Measurements from ENCODE around the gene PANX1.
A peak's percentile ranks its signal among the peaks of the same experiment; 100 is the strongest.

The PANX1 gene

DNA sequence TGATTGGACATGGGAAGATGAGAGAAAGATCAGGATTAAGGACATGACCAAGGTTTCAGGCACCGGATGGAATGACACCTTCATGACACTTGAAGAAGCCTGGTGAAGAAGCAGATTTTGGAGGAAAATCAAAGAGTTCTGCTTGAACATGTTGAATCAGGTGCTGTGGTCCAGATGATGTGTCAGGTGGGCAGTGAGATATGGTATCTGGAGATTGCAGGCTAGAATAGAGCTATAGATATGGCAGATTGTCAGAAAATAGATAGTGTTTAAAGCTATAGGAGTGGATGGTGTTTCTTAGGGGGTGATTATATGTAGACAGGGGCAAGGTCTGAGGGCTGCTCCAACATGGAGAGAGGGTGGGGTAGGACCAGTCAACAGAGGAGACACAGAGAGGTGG is 40.2 kb downstream of the PANX1 start:
- TF ChIP-seq, protein P1, sequence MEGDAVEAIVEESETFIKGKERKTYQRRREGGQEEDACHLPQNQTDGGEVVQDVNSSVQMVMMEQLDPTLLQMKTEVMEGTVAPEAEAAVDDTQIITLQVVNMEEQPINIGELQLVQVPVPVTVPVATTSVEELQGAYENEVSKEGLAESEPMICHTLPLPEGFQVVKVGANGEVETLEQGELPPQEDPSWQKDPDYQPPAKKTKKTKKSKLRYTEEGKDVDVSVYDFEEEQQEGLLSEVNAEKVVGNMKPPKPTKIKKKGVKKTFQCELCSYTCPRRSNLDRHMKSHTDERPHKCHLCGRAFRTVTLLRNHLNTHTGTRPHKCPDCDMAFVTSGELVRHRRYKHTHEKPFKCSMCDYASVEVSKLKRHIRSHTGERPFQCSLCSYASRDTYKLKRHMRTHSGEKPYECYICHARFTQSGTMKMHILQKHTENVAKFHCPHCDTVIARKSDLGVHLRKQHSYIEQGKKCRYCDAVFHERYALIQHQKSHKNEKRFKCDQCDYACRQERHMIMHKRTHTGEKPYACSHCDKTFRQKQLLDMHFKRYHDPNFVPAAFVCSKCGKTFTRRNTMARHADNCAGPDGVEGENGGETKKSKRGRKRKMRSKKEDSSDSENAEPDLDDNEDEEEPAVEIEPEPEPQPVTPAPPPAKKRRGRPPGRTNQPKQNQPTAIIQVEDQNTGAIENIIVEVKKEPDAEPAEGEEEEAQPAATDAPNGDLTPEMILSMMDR (IDR thresholded peaks at IDR 0.05; ENCODE audit: low read depth, low read length): no peak
- H3K4me3 ChIP-seq (ENCODE audit: low read depth, low read length): no peak overlapping the region

DNA sequence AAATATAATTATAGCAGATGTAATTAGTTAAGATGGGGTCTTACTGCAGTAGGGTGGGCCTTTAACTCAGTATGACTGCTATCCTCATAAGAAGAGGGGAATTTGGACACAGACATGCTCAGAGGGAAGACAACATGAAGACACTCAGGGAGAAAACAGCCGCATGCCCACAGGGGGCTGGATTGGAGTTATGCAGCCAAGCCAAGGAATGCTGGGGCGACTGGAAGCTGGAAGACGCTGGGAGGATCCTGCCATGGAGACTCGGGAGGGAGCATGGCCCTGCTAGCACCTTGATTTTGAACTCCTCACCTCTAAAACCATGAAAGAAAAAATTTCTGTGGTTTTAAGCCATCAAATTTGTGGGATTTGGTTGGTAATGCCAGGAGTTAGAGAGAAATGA is 40.9 kb downstream of the PANX1 start:
- TF ChIP-seq, protein P1 (IDR thresholded peaks at IDR 0.05; ENCODE audit: low read depth, low read length): no peak
- H3K4me3 ChIP-seq (ENCODE audit: low read depth, low read length): no peak overlapping the region

DNA sequence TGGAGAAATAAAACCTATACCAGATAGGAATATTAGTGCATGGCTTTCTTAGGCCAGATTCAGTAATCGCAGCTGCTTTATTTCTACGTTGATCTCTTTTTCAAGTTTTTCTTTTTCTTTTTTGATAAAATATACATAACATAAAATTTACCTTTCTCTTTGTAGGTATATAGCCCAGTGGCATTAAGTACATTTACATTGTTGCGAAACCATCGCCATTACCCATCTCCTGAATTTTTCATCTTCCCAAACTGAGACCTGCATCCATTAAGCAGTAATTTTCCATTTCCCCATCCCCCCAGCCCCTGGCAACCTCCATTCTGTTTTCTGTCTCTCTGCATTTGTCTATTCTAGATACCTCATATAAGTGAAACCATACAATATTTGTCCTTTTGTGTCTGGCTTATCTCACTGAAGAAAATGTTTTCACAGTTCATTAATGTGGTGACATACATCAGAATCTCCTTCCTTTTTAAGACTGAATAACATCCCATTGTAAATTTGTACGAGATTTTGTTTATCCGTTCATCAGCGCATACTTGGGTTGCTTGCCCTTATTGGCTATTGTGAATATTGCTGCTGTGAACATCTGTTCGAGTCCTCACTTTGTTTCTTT is 41.4 kb downstream of the PANX1 start:
- TF ChIP-seq, protein P1 (IDR thresholded peaks at IDR 0.05; ENCODE audit: low read depth, low read length): no peak
- no peak overlapping the region for H3K4me3 ChIP-seq (ENCODE audit: low read depth, low read length)

DNA sequence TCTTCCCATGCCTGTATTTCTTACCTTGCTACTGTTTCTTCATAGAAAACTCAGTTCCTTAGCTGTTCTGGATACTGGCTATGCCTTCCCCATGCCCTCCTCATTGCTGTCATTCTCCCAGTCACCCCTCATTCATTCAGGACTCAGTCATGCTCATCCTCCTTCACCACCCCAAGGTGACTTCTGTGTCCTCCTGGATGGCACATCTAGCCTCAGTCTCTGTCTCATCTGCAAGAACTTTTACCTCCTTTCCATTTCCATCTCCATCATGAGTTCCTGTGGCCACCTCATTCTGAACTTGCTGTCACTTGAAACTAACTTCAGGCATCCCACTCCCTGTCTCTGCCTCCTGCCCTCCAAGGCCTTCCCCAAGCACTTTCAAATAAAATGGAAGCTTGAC is 42.3 kb downstream of the PANX1 start:
- TF ChIP-seq, protein P1 (IDR thresholded peaks at IDR 0.05; ENCODE audit: low read depth, low read length): no peak
- no peak overlapping the region for H3K4me3 ChIP-seq (ENCODE audit: low read depth, low read length)

DNA sequence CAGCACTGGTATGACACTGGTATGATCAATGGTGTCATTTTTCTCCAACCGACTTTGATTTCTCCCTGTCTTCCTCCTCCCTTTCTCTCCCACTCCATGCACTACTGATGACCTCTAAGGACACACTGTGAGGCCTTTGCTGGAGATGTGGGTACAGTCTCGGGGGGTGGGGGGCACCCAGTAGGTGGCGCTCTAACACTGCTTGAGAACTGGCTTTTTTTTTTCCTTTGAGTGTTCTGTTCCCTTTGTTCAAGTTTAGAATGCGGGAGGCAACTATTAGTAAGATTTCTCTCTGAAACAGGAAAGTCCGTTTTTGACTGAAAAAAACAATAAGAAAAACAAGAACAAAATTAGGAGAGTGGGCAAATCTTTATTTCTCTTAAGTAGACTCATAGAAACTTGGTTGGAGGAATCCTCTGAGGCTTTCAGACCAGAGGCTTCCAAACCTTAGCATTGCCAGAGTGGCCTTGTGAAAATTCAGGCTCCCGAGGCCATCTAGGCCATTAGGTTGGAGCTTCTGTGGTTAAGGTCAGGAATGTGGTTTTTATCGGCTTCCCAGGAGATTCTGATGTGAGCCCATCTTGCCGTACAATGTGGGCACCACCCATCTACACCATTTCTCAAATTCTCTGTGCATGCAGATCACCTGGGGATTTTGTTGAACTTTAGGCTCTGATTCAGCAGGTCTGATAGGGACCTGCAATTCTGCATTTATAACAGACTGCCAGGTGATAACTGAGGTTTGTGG is 43.2 kb downstream of the PANX1 start:
- H3K4me3 ChIP-seq (ENCODE audit: low read depth, low read length): no peak overlapping the region
- TF ChIP-seq, protein P1 (IDR thresholded peaks at IDR 0.05; ENCODE audit: low read depth, low read length): peak; percentile 76

DNA sequence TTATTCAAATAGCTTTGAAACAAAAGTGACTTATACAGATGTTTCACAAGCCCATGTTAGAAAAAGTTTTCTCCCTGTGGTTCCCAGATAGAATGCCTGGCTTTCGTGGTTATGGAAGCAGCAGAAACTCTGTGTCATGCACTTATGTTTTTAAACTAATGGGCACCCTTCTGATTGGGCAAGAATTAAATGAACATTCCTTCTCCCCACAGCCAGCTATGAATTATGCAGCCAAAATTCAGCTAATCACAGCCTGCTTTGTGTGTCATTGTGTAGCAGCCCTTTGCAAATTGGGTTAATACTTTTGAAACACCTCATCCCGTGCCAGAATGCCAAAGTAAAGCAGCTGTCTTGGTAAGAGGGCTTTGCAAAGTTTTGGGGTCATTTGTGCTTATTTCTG is 46.9 kb downstream of the PANX1 start:
- H3K4me3 ChIP-seq (ENCODE audit: low read depth, low read length): no peak overlapping the region
- TF ChIP-seq, protein P1 (IDR thresholded peaks at IDR 0.05; ENCODE audit: low read depth, low read length): no peak

DNA sequence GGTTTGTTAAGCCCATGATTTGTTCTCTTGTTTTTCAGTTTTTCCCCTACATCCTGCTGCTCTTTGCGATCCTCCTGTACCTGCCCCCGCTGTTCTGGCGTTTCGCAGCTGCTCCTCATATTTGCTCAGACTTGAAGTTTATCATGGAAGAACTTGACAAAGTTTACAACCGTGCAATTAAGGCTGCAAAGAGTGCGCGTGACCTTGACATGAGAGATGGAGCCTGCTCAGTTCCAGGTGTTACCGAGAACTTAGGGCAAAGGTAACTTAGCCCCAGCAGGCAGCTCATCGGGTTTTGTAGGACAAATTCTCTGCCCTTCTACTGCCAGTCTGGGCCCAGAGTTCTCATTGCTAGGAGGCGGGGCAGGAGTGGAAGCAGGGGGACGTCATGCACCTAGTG is 49.7 kb downstream of the PANX1 start:
- H3K4me3 ChIP-seq (ENCODE audit: low read depth, low read length): no peak overlapping the region
- TF ChIP-seq, protein P1 (IDR thresholded peaks at IDR 0.05; ENCODE audit: low read depth, low read length): no peak
